ENCODE results near the gene SLC29A2.

DNA sequence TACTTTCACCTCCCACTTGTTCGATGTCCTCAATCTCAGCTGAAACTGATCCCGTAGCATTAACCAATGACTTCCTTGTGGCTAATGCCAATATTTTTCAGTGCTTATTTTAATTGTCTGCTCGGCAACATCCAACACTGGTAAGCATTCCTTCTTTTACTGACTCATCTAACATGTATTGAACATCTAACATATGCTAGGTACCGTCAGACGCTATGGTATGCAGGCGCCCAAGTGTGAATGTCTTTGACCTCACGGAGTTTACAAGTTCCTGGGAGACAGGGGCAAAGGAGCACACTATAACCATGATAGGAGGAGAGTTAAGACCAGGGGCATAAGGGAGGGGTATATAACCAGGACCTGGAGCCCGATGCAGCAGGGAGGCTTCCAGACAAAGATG, 28.4 kb downstream of the SLC29A2 start:
- TF ChIP-seq CTCF (tag by site-specific recombination; IDR thresholded peaks at IDR 0.05) (no peak), ZBTB8A (tag by site-specific recombination; IDR thresholded peaks at IDR 0.05) (no peak), ZBTB20 (tag by site-specific recombination; IDR thresholded peaks at IDR 0.05) (no peak), ZNF629 (tag by site-specific recombination; IDR thresholded peaks at IDR 0.05) (no peak), ZFP37 (tag by site-specific recombination; IDR thresholded peaks at IDR 0.05) (no peak), YY1 (tag by site-specific recombination; IDR thresholded peaks at IDR 0.05) (no peak), ZNF174 (tag by site-specific recombination; IDR thresholded peaks at IDR 0.05) (no peak), ZNF302 (tag by site-specific recombination; IDR thresholded peaks at IDR 0.05; ENCODE audit: low read depth) (no peak), GLI2 (tag by site-specific recombination; IDR thresholded peaks at IDR 0.05; ENCODE audit: borderline replicate concordance, low read depth) (no peak), TCF7L2 (IDR thresholded peaks at IDR 0.05; ENCODE audit: borderline replicate concordance, low read depth, low read length) (no peak), GLIS1 (tag by site-specific recombination; IDR thresholded peaks at IDR 0.05) (no peak)
- TF ChIP-seq, protein P1, sequence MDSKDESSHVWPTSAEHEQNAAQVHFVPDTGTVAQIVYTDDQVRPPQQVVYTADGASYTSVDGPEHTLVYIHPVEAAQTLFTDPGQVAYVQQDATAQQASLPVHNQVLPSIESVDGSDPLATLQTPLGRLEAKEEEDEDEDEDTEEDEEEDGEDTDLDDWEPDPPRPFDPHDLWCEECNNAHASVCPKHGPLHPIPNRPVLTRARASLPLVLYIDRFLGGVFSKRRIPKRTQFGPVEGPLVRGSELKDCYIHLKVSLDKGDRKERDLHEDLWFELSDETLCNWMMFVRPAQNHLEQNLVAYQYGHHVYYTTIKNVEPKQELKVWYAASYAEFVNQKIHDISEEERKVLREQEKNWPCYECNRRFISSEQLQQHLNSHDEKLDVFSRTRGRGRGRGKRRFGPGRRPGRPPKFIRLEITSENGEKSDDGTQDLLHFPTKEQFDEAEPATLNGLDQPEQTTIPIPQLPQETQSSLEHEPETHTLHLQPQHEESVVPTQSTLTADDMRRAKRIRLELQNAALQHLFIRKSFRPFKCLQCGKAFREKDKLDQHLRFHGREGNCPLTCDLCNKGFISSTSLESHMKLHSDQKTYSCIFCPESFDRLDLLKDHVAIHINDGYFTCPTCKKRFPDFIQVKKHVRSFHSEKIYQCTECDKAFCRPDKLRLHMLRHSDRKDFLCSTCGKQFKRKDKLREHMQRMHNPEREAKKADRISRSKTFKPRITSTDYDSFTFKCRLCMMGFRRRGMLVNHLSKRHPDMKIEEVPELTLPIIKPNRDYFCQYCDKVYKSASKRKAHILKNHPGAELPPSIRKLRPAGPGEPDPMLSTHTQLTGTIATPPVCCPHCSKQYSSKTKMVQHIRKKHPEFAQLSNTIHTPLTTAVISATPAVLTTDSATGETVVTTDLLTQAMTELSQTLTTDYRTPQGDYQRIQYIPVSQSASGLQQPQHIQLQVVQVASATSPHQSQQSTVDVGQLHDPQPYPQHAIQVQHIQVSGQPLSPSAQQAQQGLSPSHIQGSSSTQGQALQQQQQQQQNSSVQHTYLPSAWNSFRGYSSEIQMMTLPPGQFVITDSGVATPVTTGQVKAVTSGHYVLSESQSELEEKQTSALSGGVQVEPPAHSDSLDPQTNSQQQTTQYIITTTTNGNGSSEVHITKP (tag by site-specific recombination; IDR thresholded peaks at IDR 0.05), result no peak
- TF ChIP-seq, protein P2, sequence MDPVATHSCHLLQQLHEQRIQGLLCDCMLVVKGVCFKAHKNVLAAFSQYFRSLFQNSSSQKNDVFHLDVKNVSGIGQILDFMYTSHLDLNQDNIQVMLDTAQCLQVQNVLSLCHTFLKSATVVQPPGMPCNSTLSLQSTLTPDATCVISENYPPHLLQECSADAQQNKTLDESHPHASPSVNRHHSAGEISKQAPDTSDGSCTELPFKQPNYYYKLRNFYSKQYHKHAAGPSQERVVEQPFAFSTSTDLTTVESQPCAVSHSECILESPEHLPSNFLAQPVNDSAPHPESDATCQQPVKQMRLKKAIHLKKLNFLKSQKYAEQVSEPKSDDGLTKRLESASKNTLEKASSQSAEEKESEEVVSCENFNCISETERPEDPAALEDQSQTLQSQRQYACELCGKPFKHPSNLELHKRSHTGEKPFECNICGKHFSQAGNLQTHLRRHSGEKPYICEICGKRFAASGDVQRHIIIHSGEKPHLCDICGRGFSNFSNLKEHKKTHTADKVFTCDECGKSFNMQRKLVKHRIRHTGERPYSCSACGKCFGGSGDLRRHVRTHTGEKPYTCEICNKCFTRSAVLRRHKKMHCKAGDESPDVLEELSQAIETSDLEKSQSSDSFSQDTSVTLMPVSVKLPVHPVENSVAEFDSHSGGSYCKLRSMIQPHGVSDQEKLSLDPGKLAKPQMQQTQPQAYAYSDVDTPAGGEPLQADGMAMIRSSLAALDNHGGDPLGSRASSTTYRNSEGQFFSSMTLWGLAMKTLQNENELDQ (tag by site-specific recombination; IDR thresholded peaks at IDR 0.05; ENCODE audit: low read depth), result no peak

Data from HEK293 (cell line).